ENCODE results near the gene SOCS2. TPM values are rescaled to one million over a fixed set of nuclear protein-coding genes. Genes with fewer than 3 reads are reported as not detected.

SOCS2 gene
- total RNA-seq, 1 experiment from 2014 or later = 5.7 TPM

DNA sequence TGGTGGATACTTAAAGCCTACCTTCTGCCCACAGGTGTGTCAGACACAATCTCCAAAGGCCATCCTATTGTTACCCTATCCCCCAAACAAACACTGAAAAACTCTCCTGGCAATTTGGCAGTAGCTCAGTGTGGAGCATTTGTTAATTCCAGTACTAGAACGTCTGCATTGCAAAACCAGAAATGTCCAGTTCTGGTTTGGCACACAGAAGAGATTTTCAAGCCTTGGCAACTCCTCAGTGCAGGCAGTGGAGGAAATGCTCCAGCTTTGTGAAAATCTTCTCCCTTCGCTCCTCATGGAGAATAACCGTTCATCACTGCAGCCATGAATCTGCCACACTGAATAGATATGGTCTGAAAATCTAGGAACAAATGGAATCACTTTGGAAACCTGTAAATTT, 5.3 kb upstream of the SOCS2 start:
- DNase-seq (ENCODE audit: low spot score) = no peak

DNA sequence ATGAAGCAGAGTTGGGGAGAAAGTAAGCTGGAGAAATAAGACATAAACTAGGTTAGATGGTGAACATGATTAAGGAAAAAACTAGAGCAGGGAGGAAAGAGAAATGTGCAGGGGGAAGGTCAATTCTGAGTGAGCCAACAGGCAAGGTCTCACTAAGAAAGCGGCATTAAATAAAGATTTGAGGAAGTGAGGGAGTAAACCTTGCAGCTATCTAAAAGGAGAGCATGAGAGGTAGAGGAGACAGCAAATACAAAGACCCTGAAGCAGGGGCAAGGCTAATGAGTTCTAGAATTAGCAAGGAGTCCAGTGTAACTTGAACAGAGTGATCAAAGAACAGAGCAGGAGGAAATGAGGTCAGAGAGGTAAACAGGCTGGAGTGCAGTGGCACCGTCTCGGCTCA, 4.4 kb upstream of the SOCS2 start:
- DNase-seq (ENCODE audit: low spot score) = no peak

DNA sequence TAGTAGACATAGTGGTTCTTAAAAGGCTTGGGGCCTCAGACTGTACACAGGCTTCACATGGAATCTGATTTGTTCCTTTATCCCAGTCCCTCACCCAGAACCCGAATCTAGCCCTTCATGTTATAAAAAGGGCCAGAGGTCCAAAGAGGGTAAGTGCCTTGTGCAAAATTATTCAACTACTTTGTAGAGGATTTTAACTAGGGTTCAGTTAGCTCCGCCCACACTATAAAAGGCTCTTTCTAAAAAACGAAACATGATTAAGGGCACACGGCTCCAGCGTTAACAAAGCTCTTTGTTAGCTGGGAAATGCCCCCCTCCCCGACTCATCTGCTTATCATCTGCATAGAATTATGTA, 3.2 kb upstream of the SOCS2 start:
- DNase-seq (ENCODE audit: low spot score) = no peak

DNA sequence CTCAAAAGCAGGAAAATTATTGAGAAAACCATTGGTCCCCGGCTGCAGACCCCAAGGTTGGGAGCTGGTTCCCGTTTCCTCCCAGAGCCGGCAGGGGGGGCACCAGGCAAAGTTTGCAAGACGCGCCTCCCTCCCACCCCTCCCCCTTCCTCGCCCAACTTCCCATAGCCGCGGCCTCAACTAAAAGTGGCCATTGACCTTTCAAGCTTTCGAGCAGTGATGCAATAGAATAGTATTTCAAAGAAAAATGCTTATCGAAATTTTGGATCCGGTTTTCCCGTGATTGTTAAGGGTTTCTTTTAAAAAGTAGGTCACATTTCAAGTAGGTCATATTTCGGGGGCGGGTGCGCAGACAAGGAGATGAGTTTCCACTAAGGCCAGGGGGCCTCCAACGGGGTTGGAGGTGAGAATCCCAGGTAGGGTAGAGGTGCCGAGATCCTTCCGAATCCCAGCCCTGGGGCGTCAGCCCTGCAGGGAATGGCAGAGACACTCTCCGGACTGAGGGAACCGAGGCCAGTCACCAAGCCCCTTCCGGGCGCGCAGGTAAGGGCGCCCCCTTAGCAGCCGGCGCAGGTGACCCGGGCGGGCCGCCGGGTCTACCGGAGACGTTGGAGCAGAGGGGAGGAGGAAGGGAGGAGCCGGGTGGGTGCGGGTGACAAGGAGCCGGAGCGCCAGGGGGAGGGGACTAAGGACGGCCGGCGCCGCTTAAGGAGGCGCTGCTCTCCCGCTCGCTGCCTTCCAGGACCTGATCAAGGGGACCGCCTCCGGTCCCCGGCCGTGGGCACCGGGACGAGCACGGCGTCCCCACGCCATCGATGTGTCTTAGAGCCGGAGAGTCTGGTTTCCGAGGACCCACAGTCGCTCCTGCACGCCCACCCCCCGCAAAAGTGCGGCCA, 2.6 kb upstream of the SOCS2 start:
- DNase-seq (ENCODE audit: low spot score) = peak; percentile 60

DNA sequence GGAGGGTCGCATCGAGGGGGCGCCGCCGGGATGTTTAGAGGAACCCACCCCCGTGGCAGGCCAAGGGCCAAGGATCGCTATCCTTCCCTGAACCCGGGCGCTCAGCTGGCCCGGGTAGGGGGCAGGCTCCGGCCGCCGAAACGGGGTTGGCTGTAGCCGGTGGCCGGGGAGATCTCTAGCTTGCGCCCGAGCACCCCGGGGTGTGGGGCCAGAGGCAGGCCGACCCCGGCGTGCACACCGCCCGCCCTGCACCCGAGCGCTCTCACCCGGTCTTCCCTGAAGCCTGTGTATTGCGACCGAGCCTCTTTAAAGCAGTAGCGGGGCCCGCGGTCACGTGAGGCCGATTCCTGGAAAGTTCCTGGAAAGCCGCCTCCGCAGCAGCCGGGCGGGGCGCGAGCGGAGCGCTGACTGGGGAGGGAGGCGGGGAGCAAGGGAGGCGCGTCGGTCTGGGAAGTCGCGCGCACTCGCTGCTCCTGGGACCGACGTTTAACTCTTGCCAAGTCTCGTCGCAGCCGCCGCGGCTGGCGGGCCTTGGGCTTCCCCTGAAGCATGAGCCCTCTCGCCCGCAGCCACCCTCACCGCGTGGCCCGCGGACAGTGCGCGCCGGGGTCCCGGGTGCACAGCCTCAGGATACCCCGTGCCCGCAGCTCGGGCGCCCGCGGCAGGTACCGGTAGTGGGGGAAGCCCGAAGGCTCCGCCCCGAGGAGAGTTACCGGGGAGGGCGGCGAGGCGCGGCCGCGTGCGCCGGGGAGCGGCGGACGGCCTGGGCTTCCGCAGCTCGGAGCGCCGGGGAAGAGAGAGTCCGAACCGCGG, 1.7 kb upstream of the SOCS2 start:
- DNase-seq (ENCODE audit: low spot score) = peak; percentile 85

DNA sequence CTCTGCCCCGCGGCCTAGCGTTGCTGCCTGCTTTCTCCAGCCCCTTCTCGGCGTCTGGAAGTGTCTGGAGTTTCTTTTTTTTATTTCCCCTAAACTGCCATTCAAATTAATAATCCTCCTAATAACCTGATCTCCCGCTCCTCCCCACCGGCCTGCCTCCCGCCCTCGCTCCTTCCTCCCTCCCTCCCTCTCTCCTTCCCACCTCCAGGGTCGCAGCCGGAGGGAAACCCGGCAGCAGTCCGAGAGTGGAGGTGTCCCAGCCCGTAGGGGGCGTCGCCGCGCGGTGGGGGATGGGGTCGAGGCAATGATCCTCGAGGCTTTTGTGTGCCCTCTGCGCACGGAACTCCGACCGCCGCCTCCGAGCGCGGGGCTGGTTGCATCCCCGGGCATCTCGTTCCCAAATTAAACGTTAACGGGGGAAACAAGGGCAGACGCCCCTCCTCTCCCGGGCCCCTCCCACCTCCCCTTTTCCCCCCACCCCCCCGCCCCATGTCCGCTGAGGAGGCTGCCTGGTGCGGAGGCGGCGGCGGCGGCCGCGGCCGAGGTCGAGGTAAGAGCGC, 1.0 kb upstream of the SOCS2 start:
- DNase-seq (ENCODE audit: low spot score) = peak; percentile 42

DNA sequence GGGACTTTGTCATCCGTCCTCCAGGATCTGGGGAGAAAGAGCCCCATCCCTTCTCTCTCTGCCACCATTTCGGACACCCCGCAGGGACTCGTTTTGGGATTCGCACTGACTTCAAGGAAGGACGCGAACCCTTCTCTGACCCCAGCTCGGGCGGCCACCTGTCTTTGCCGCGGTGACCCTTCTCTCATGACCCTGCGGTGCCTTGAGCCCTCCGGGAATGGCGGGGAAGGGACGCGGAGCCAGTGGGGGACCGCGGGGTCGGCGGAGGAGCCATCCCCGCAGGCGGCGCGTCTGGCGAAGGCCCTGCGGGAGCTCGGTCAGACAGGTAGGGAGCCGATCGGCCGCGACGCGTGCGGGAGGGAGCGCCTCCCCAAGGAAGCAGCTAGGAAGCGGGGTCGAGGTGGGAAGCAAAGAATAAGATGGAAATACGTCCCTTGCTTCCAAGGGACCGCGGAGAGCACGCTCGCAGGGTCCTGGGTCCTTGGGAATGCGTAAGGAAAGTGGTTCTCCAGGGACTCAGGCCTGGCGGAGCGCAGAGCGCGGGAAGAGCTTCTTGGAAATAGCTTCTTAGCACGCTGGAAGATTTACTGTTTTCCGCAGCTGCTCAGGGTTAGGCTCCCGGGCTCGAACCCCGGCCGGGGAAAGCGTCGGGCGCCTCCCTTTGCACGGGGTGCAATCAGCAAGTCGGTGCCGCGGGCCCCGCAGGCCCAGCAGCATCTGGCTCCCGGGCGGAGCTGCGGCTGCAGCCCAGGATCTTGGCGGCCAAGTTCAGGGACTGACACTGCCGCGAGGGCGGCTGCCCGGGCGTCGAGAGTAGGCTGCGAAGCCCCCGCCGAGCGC, 457 bp downstream of the SOCS2 start:
- no peak for DNase-seq (ENCODE audit: low spot score)

DNA sequence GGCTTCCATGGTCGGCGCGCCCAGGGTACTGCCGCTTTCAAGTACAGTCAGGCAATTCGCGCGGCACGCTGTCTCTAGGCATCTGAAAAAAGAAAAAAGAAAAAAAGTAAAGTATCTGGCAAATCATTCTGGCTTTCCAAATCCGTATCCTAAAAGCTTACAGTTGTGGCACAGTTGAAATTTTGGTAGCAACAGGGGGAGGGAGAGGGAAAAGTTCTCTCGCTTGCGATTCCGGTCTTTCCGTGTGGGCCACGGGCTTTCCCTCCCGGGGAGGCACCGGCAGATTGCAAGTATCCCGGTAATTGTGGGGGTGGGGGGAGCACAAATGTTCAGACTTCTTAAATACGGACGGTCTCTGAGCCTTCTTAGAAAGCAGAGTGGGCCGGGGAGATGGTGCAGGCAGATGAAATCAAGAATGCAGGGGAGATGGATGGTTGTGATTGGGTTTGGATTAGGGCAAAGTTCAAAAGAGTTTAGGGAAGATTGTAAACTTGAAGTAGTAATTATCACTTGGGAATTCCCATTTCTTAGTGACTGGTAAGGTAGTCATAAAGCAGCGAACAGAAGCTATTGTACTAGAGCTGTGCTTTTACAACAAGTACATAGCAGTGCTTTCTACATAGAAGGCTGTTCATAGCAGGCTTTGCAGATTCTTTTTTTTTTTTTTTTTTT, 1.2 kb downstream of the SOCS2 start:
- DNase-seq (ENCODE audit: low spot score) = no peak

DNA sequence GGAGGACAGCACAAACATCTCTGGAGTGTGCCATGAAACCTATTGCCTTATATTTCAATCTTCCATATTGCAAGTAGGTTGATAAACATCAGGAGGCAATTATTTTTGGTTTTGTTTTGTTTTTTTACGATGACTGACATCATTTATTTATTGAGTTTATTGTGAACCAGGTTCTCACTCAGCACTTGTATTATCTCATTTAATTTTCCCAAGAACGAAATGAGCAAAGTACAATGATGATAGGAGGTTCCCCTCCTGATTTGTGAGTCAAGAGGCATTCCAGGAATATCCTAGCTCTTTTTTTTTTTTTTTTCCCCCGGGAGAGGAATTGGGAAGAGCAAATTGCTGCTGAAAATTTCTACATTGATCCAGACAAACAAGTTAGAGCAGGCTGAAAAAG, 4.7 kb downstream of the SOCS2 start:
- DNase-seq (ENCODE audit: low spot score) = no peak

DNA sequence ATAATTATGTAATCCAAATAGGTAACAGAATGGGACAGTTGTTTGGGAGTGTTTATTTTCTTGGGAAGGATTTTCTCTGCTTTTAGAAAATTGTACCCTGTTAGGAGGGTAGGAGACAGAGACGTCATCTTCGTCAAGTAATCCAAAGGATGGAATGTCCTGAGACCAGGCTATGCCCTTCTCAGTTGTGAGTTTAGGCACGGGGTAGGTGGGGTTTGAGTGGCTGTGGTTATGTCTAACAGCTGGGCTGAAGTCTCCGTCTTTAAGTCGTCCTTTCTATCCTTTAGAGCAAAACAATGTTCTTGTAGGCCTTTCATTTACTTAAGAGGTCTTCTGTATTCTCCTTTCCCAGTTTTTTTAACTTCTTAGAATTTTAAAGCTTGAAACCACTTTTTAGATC, 5.7 kb downstream of the SOCS2 start:
- DNase-seq (ENCODE audit: low spot score) = no peak

DNA sequence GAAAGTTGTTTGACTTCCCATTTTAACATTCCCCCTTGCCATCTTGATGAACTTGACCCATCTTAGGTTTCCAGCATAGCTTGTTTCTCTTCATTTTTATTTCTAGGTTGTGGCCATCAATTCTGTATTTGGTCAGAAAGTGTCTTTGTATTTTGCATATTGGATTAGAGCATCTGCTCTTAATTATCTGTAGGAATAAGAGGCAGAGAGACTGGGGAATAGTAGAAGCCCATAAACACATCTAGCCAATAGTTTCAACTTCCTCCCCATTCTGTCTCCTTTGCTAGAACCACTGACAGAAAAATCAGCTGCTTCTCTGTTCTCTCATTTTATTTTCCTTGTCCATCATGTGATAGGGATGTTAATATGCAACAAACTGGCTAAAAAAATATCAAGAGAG, 8.2 kb downstream of the SOCS2 start:
- DNase-seq (ENCODE audit: low spot score) = no peak

DNA sequence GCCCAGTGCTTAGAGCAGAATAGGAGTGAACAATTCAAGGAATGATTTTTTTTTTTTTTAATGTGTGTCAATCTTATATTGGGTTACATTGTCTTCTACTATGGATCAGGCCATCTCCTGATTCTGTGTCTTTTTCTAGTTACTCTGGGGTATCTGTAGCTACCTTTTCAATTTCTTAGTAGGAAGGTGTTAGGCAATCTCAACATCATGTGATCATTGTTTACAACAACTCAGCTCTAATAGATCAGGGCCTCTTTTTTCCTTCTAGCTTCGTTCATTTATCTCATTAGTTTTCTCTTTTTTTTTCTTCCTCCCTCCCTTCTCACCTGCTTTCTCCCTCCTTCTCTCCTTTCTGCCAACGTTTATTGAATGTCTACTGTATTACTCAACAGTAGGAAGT, 8.9 kb downstream of the SOCS2 start:
- no peak for DNase-seq (ENCODE audit: low spot score)

DNA sequence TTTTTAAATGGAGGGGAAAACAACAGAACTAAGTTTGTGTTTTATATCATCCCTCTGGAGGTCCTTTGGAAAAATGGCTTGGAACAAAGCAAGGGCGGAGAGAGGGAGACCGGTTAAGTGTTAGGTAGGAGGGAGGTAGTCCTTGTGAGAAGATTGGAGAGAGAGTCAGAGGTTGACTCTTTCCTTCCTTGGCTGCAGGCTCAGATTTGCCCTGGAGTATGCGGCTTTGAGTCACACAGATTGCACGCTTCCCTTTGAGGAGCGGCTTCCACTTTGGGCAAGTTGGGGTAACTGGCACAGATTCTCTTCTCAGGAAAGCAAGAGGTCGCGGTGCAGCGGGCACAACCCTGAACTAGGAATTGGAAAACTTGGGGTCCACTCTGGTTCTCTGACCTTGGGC, 9.9 kb downstream of the SOCS2 start:
- DNase-seq (ENCODE audit: low spot score) = no peak

DNA sequence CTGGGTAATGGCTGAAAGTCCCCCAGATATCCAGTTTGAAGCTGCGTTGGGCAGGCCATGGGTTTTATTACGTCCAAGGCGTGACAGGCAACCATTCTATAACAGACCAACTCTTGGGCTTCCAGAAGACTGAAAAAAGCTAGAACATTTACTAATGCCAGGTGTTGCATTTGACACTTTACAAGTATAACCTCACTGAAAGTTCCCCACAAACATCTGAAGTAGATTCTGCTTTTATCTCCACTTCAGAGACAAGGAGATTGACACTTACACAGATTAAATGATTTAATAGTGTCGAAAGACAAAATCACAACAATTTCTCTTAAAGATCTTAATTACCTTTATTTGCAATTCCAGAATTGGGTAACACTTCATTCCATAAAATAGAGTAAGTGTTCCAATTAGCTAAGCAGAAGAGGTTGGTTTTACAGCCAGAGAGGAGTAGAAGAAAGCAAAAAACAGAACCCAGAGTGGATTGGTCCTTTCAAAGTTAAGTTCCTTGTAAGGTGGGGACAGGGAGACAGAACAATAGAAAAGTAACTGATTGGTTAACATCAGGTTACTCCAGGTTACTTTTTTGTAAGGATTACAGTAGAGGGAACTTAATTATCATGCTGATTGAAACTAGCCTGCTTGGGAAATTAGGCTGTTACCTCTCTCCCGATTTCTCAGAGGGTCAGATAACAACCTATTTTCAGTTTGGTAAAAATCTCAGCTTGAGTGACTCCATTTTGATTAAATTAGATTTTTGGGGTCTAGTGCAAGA, 11.3 kb downstream of the SOCS2 start:
- DNase-seq (ENCODE audit: low spot score) = no peak

DNA sequence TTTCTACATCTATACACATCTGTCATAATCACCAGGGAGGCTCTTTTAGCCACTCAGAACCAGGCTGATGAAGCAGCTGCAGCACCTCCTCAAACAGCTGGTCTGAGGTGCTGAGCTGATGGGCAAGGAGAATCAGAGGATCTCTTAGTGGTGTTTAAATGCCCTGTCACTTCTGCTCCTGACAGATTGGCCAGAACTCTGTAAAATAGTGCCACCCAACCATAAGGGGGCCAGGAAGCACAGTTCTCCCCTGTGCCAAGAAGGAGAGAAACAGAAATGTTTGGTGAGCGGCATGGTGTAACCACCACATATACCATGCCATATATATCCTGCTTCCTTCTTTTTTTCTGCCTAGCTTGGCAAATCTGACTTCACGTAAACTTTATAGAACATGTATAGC, 12.8 kb downstream of the SOCS2 start:
- DNase-seq (ENCODE audit: low spot score) = no peak

DNA sequence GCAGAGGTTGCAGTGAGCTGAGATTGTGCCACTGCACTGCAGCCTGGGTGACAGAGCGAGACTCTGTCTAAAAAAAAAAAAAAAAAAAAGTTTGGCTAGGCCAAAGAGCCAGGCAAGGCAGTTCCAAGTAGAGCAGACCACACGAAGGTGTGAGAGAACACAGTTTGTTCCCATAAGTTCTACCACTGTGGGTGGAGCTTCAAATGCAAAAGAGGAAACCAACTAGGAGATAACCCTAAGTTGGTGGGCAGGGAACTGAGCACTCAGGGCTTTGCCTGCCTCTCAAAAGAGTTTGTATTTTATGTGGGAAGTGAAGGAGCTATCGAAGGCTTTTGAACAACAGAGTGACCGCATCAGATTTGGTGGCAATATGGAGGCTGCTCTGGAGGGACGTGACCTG, 15.1 kb downstream of the SOCS2 start:
- DNase-seq (ENCODE audit: low spot score) = no peak

DNA sequence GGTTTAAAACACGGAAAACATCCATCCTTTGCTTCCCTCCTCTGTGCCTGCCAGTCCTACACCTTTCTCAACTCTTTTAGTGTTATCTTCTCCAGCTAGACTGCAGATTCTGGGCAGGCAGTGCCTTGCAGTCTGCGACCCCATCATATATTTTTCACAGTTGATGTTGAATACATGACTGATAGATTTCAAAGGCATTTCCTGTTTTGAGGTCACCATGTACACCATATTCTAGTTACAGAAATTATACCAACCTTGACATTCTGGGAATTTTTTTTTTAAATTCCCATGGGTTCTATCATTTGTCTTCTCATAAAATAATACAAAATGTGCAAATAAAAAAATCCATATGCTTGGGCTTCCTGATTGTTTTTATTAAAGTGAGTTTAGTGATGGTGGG, 16.6 kb downstream of the SOCS2 start:
- DNase-seq (ENCODE audit: low spot score) = no peak

DNA sequence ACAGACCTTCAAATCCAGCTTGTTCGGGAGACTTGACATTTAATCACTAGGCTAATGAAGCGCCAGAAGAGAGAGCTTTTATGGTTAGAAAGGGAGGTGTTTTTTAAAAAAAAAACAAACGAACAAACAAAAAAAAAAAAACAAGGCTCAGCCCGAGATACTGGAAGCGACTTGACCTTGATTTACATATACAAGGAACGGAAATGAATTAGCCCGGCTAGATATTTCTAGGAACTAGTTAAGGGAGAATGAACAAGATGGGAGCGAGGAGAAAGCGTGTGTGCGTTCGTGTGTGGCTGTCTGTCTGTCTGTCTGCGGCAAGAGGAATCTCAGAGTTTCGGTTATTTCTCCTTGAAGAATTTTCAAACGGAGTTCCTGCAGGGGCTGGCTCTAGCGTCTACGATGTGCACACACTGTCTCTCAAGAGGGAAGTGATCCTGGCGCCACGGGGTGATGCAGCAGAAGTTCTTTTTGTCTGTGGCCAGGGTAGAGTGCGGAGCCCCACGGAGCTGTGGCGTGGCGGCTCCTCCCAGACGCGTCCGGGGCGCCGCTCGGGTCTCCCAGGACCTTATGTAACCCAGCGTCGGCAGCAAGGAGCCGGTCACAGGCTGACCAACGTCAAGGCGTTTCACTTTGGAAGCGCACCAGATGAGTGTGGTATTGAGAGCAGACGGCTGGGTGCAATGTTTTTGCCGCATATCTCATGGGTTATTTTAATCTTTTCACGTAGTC, 18.8 kb downstream of the SOCS2 start:
- DNase-seq (ENCODE audit: low spot score) = peak; percentile 68

DNA sequence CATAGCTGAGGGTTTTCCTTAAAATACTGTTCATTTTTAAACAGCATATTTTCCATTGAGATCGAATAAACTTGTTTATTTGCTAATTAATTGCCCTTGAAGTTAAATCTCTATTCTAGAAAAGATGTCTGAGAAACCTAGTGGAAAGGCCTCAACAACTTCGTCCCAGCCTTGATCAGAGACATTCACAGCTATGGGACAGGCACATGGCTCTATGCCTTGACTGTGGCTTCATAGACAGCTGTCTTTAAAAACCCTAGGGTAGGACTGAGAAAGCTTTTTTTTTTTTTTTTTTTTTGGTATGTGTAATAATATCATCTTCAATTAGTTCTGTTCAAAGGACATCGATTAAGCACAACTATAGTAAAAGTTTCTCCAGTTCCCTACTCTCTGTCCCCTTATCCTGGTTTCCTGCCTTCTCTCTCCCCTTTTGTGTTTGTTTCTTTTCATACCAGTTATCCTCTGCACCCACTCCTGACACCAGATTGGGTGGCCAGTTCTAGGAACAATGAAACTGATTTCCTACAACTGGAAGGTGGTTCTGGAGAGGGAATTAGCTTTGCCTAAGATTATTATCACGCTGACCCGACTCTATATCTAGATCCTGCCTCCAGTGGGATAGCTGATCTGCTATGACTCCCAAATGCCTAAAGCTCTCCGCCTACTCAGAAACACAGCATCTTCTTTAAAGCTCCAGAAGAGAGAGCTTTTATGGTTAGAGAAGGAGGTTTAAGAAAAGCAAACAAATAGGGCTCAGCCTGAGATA, 20.3 kb downstream of the SOCS2 start:
- no peak for DNase-seq (ENCODE audit: low spot score)
